GM12891 (cell line): Measurements from ENCODE around the gene MANEA.
A peak's percentile ranks its signal among the peaks of the same experiment; 100 is the strongest.

ENCODE experiments used
- POLR2A ChIP-seq: IDR thresholded peaks from 2 replicates; pipeline ENCODE4 v1.6.1; 2011; ENCODE audit warnings: low read depth, low read length, control low read depth
- POLR2AphosphoS5 ChIP-seq: IDR thresholded peaks from 2 replicates; pipeline ENCODE4 v1.6.1; 2011; ENCODE audit warnings: low read depth, low read length, control low read depth

DNA sequence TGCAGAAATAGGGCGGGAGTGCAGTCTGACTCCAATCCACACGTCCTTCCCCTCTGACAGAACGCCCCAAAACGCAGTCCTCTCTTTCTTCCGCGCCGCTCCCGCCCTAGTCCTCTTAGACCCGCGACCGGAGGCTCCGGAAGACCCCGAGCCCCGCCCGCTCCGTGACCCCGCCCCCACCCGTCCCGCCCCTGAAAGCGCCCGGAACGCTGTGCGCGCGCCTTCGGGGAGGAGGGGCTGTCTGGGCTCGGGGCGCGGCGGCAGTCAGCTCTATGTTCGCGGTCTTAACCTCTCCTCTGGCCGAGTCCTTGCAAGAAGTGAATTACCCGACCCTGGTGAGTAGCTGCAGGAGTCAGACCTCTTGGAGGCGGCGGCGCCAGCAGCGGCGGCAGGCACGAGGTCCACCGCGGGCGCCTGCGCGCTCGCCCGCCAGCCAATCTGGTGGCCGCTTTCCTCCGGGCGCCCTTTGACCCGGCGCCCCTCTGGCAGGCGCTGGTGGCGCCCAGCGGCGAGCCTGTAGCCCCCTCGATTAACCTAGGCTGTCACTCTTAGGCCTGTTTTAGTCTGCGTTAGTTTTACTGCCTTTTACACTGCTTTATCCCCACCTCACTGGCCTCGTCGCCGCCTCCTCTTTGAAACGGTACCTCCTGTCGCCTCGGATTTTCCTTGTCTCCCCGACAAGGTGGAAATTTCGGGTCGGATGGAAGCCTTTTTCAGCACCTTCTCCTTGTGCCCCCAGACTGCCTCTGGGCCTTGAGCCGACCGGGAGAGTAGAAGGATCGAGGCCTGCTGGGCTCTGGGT, at the start of gene MANEA:
- TF ChIP-seq POLR2A = peak; percentile 55; the same call in 1 of the 2 replicates
- peak; percentile 56; the same call in 1 of the 2 replicates for TF ChIP-seq POLR2AphosphoS5
